ENCODE results near the gene MS4A8.

MS4A8 gene

DNA sequence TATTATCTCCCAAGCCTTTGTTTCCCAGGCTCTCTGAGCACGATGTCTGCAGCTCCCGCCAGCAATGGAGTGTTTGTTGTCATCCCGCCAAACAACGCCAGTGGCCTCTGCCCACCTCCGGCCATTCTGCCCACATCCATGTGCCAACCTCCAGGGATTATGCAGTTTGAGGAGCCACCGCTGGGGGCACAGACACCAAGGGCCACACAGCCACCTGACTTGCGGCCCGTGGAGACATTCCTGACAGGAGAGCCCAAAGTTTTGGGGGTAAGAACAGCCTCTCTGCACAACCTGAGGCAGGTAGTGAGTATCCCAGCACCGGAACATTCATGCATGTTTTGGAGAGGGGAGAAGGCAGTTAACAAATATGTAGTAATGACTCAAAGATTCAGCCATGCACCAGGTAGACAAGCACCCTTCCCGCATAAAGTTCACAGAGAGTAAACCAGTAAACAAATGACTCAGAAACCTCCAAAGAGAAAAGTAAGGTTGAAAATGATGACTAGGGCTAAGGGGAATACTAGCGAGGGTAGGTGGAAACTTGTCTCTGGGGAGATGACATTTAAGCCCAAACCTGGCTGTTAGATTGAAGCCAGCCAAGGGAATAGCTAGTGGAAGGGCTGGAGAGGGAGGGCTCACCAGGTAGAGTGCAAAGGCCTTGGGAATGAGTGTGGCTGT is 64.4 kb downstream of the MS4A8 start:
- DNase-seq (ENCODE audit: low spot score): no peak

DNA sequence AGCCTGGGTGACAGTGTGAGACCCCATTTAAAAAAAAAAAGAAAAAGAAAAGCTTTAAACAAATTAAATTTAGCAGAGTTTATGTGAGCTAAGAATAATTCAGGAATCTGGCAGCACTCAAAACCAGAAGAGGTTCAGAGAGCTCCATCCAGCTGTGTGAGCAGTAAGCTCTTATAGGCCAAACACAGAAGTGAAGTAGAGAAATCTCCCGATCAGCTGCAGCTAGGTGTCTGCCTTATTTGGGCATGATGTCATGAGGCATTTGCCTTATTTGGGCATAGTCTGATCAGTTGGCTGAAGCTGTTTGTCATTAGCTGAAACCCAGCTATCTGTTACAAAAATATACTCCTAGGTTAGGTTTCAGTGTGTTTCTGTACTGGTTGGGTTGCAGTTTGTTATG is 65.5 kb downstream of the MS4A8 start:
- no peak for DNase-seq (ENCODE audit: low spot score)

DNA sequence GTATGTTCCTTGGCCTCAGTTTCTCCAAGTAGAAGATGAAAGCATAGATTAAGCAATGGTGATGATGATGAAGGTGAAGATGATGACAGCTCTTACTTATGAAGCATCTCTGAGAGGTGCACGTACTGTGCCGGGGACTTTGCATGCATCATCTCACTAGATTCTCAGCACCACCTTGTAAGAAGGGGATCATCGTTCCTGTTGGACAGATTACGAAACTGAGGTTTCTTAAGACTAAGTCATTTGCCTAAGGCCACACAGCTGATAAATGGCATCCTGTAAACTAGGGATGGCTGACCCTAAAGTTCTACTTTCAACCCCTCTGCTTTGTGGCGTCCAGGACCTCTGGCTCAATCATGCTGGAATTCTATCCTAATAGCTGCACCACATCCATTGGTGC is 65.9 kb downstream of the MS4A8 start:
- DNase-seq (ENCODE audit: low spot score): no peak
